ENCODE data around the gene LCN1. TPM values are rescaled to one million over a fixed set of nuclear protein-coding genes. Genes with fewer than 3 reads are reported as not detected.

The LCN1 gene
- total RNA-seq, 1 experiment from 2014 or later: not detected

- Histone ChIP-seq H2BK12ac (ENCODE audit: insufficient read length, low read depth, low read length) (no peak overlapping the region), H2BK120ac (ENCODE audit: low read depth, low read length, poor library complexity, severe bottlenecking) (no peak overlapping the region), H3K4ac (ENCODE audit: low read depth, low read length) (no peak overlapping the region), H3K4me2 (ENCODE audit: insufficient read depth, insufficient read length, low read length) (no peak overlapping the region), H3K14ac (ENCODE audit: insufficient read depth, low read length) (no peak overlapping the region), H3K27ac (ENCODE audit: insufficient read length, low read depth, low read length) (no peak overlapping the region), H4K20me1 (ENCODE audit: control insufficient read depth, insufficient read depth, insufficient read length) (no peaks in the 10 kb centered on the region), H3K9me3 (ENCODE audit: control insufficient read depth, low read depth, low read length) (no peaks in the 10 kb centered on the region), H4K91ac (ENCODE audit: insufficient read length, low read depth, low read length) (no peak overlapping the region), H4K8ac (replicated peaks; ENCODE audit: insufficient read length, low read depth, low read length) (no peak overlapping the region), H3K79me1 (ENCODE audit: insufficient read depth, low read depth, low read length, poor library complexity, severe bottlenecking) (no peaks in the 10 kb centered on the region), H3K27me3 (ENCODE audit: insufficient read depth, low read length) (no peaks in the 10 kb centered on the region), H3T11ph (ENCODE audit: low read length) (no peak overlapping the region), H2AK5ac (ENCODE audit: insufficient read length, low read length) (no peak overlapping the region), H2BK15ac (ENCODE audit: low read depth, low read length) (no peak overlapping the region), H3K18ac (ENCODE audit: insufficient read length, low read depth, low read length) (no peak overlapping the region), H3K23ac (ENCODE audit: insufficient read length, low read depth, low read length) (no peak overlapping the region), H3K9ac (ENCODE audit: extremely low read depth, insufficient read length, low read length) (no peak overlapping the region), H3K79me2 (ENCODE audit: insufficient read depth, low read length) (no peaks in the 10 kb centered on the region), H3K23me2 (ENCODE audit: insufficient read length, low read depth, low read length, poor library complexity, severe bottlenecking) (no peaks in the 10 kb centered on the region), H2AFZ (ENCODE audit: low read length) (no peak overlapping the region), H2BK20ac (ENCODE audit: low read depth, low read length, poor library complexity, severe bottlenecking) (no peak overlapping the region), H3K56ac (ENCODE audit: insufficient read length, low read depth, low read length) (no peak overlapping the region), H2BK5ac (ENCODE audit: insufficient read length, low read length) (no peak overlapping the region), H3K4me1 (ENCODE audit: insufficient read depth, low read length) (0 out of 2 replicates have a peak, but pooled peaks cover 2% of the 10 kb centered on the region), H4K5ac (ENCODE audit: insufficient read length, low read depth, low read length) (no peak overlapping the region)
- Mint-ChIP-seq H3K9me3 (no peaks in the 10 kb centered on the region; a peak in 1 of 5 replicates), H3K27me3 (ENCODE audit: low read depth) (no peaks in the 10 kb centered on the region), H3K4me3 (no peak overlapping the region), H3K36me3 (ENCODE audit: insufficient read depth in 1 of 3, low read depth in 3 of 3) (peaks cover 4 to 8% (median 7%) of the 10 kb centered on the region in 3 experiments; a peak in 6 of 7 replicates), H3K4me1 (peaks cover 5 to 11% of the 10 kb centered on the region in 2 experiments; a peak in 1 of 4 replicates), H3K27ac (no peak overlapping the region)
- TF ChIP-seq CTCF (conservative IDR thresholded peaks at IDR 0.05): no peak
- no peak for DNase-seq
- no CpG with 5 or more reads among the region's 2 CpGs for WGBS (ENCODE audit: extremely low coverage, insufficient read length, low lambda C conversion rate)
Measured at GRCh38 chr9:135509458-135509857, 11.8 kb upstream of the LCN1 start.
